HepG2 (cell line): ENCODE data around the gene CENPB. TPM values are rescaled to one million over a fixed set of nuclear protein-coding genes. Genes with fewer than 3 reads are reported as not detected.
A peak's percentile ranks its signal among the peaks of the same experiment; 100 is the strongest.

Experiments
- ATAC-seq: fragments of 200-7000 bp; cut with Tn5 transposase; 3 replicates; pipeline ENCODE4 v1.9.1; 2020; ENCODE audit warnings: mild to moderate bottlenecking, moderate library complexity
- BruUV-seq: library from RNA; stranded (reverse); fragments of 400-500 nt; replicated peaks from 2 replicates; lab custom pipeline; 2021; lab: Mats Ljungman, UMichigan
- CTCF ChIA-PET: fragments of 300-600 bp; formaldehyde crosslinking; extraction: SDS; loops from one replicate; lab custom pipeline; 2021; ENCODE audit warnings: low total read pairs, inconsistent platforms, low intra/inter-chr PET ratio; lab: Yijun Ruan, JAX
- POLR2A ChIA-PET: fragments of 350-600 bp; sonication (Branson Sonifier 250); formaldehyde crosslinking; loops from one replicate; lab custom pipeline; 2020; ENCODE audit warnings: antibody characterized with exemption, inconsistent platforms; lab: Yijun Ruan, JAX
- DNase-seq: peaks from one replicate; pipeline ENCODE4 v3.0.0-alpha.2; 2015; ENCODE audit warnings: low spot score
- FAIRE-seq: peaks from 3 replicates; lab custom pipeline; 2011; peaks lifted over from hg19 to GRCh38; lab: Jason Lieb, UNC
- H2AFZ ChIP-seq: one replicate; pipeline ENCODE4 v1.6.1; 2011; ENCODE audit warnings: low read length, inconsistent platforms
- H3K27ac ChIP-seq: fragments of 300-600 bp; 3 replicates; pipeline ENCODE4 v1.8.0; 2011; ENCODE audit warnings: mixed run types, mild to moderate bottlenecking, mixed read lengths, low read length, inconsistent platforms; ENCODE audit not compliant: insufficient read depth; ENCODE audit errors: extremely low read length
- H3K27me3 ChIP-seq, 2 experiments: fragments of 200-600 bp in 1 of 2; 2 replicates in 1 of 2; 3 replicates in 1 of 2; pipeline versions ENCODE4 v1.6.0 to v1.8.0; 2011; ENCODE audit warnings: low read length in 2 of 2, mild to moderate bottlenecking in 2 of 2, moderate library complexity in 2 of 2, inconsistent platforms in 1 of 2; ENCODE audit not compliant: insufficient read depth in 2 of 2, control insufficient read depth in 1 of 2
- H3K36me3 ChIP-seq, 2 experiments: fragments of 200-600 bp in 1 of 2; replicated peaks in 1 of 2; 2 replicates in 1 of 2; 3 replicates in 1 of 2; pipeline versions ENCODE4 v1.5.1 to v1.8.0; 2011; ENCODE audit warnings: low read length in 2 of 2, inconsistent platforms in 1 of 2; ENCODE audit not compliant: insufficient read depth in 2 of 2, control insufficient read depth in 1 of 2
- H3K4me1 ChIP-seq: 2 replicates; pipeline ENCODE4 v1.5.1; 2012; ENCODE audit warnings: low read length, inconsistent platforms; ENCODE audit not compliant: insufficient read depth
- H3K4me2 ChIP-seq: 2 replicates; pipeline ENCODE4 v1.6.0; 2011; ENCODE audit warnings: low read depth, low read length, inconsistent platforms
- H3K4me3 ChIP-seq, 3 experiments: fragments of 200-600 bp in 1 of 3; sonication (generic), shearing (Covaris generic) in 1 of 3; replicated peaks in 1 of 3; 2 replicates each; pipeline ENCODE4 v1.5.1; 2011 to 2016; ENCODE audit warnings: low read length in 3 of 3, inconsistent platforms in 2 of 3, low read depth in 2 of 3, mild to moderate bottlenecking in 2 of 3, control low read depth in 1 of 3, mixed read lengths in 1 of 3; ENCODE audit not compliant: insufficient read depth in 1 of 3
- H3K79me2 ChIP-seq: one replicate; pipeline ENCODE4 v1.6.1; 2011; ENCODE audit warnings: low read length, inconsistent platforms; ENCODE audit not compliant: insufficient read depth
- H3K9ac ChIP-seq: 2 replicates; pipeline ENCODE4 v1.6.0; 2011; ENCODE audit warnings: mild to moderate bottlenecking, low read depth, low read length, inconsistent platforms; ENCODE audit not compliant: insufficient read depth
- H3K9me3 ChIP-seq: 2 replicates; pipeline ENCODE4 v1.5.1; 2012; ENCODE audit warnings: mild to moderate bottlenecking, low read length
- H4K20me1 ChIP-seq: 2 replicates; pipeline ENCODE4 v1.6.0; 2011; ENCODE audit warnings: inconsistent platforms, mild to moderate bottlenecking, low read length, moderate library complexity; ENCODE audit not compliant: insufficient read depth
- HIVEP1 ChIP-seq: sonication (generic); formaldehyde crosslinking; IDR thresholded peaks from 2 replicates; pipeline ENCODE4 v1.4.0; 2020; ENCODE audit warnings: mild to moderate bottlenecking, missing genetic modification reagents
- WGBS: methylation state at CpG from one replicate; pipeline ENCODE4 v1.1.6; 2017; ENCODE audit warnings: low lambda C conversion rate; 5-methylcytosine and 5-hydroxymethylcytosine counted together
- in situ Hi-C: cut with HindIII; loops from 2 replicates; pipeline ENCODE4 v1.10.0; 2017; ENCODE audit warnings: low pct_unique_long_range_greater_than_20kb; ENCODE audit not compliant: extremely low pct_ligation_motif_present
- intact Hi-C: fragments of 100-400 bp; cut with micrococcal nuclease; formaldehyde crosslinking; loops from one replicate; pipeline ENCODE4 v1.10.0; 2022; ENCODE audit not compliant: unreplicated experiment
- polyA plus RNA-seq, 8 experiments: library from polyadenylated mRNA; depleted of rRNA in 3 of 8; stranded (reverse) in 7 of 8; unstranded in 1 of 8; fragments of >200 nt; fragmentation: Illumina TruSeq in 4 of 8; extraction: Trizol in 4 of 8; gene quantifications; 2 replicates each; pipeline versions ENCODE4 v1.2.1 to v1.2.3, GENCODE V29; 2011 to 2016; ENCODE audit warnings: low read depth in 4 of 8, missing spikeins in 1 of 8, mixed read lengths in 1 of 8; ENCODE audit not compliant: insufficient read depth in 1 of 8
- total RNA-seq, 5 experiments: library from RNA; depleted of rRNA; stranded (reverse); fragments of >200 nt; fragmentation: Illumina TruSeq; extraction: Trizol; gene quantifications; 2 replicates each; pipeline ENCODE4 v1.2.3, GENCODE V29; 2016; ENCODE audit warnings: low read depth in 1 of 5
- TF ChIP-seq, protein P1 (sequence below): sonication (generic); formaldehyde crosslinking; IDR thresholded peaks from 2 replicates; pipeline ENCODE4 v1.4.0; 2020; ENCODE audit warnings: missing genetic modification reagents
- TF ChIP-seq, protein P2 (sequence below): sonication (generic); formaldehyde crosslinking; IDR thresholded peaks from 2 replicates; pipeline ENCODE4 v1.5.0; 2020; ENCODE audit warnings: missing genetic modification reagents, mild to moderate bottlenecking, borderline replicate concordance

CENPB gene
- total and polyA plus RNA-seq, 2 of the 13 experiments (the other 11 are each of a cell fraction or from before 2014, with no cell fraction given): 10.4 to 54.5 TPM

DNA sequence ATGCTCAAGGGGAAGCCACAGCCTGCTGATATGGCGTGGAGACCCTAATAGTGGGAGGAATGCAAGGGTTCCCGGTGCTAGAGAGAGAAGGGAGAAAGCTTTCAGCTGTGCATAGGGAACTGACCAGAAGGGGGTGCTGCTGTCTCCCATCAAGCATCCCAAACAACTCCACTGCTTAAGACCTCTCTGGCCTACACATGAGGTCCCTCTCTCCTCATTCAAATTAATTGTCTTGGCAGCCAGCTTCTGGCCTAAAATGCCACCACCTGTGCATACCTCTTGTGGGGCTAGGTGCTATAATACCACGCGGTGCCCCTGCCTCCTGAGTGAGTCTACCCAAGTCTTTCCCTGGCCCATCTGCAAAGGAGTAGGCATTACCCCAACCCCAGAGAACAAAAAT lies 33.4 kb downstream of the CENPB start (continued):
- TF ChIP-seq, protein P1, sequence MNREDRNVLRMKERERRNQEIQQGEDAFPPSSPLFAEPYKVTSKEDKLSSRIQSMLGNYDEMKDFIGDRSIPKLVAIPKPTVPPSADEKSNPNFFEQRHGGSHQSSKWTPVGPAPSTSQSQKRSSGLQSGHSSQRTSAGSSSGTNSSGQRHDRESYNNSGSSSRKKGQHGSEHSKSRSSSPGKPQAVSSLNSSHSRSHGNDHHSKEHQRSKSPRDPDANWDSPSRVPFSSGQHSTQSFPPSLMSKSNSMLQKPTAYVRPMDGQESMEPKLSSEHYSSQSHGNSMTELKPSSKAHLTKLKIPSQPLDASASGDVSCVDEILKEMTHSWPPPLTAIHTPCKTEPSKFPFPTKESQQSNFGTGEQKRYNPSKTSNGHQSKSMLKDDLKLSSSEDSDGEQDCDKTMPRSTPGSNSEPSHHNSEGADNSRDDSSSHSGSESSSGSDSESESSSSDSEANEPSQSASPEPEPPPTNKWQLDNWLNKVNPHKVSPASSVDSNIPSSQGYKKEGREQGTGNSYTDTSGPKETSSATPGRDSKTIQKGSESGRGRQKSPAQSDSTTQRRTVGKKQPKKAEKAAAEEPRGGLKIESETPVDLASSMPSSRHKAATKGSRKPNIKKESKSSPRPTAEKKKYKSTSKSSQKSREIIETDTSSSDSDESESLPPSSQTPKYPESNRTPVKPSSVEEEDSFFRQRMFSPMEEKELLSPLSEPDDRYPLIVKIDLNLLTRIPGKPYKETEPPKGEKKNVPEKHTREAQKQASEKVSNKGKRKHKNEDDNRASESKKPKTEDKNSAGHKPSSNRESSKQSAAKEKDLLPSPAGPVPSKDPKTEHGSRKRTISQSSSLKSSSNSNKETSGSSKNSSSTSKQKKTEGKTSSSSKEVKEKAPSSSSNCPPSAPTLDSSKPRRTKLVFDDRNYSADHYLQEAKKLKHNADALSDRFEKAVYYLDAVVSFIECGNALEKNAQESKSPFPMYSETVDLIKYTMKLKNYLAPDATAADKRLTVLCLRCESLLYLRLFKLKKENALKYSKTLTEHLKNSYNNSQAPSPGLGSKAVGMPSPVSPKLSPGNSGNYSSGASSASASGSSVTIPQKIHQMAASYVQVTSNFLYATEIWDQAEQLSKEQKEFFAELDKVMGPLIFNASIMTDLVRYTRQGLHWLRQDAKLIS (CRISPR knock-in tag): no peak

DNA sequence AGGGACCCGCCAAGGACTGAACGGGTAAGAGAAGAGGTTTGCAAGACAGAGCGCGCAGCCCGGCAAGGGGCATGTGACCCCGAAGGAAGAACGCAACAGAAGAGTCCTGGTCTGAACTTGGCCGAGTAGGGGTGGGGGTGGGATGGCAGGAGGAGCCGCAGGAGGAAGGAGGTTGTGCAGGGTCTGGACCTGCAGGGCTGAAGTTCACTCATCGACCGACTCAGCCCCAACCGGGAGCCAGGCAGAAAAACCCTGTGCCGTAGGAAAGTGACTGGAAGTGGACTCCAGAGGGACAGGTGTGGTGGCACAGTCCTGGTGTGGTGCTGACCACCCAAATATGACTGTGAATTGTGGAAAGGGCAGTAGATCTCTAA lies 34.2 kb downstream of the CENPB start:
- no peak overlapping the region for H3K9ac ChIP-seq
- POLR2A ChIA-PET: interaction anchor here (3.9 kb wide), 1 partner anchor 16 kb away, joined by 21 read pairs; the partner anchor contains the start of gene ADISSP
- CTCF ChIA-PET: interaction anchor here (1.1 to 1.7 kb wide), 7 partner anchors 14 to 333 kb away, joined by 3 to 9 read pairs (median 6); partner anchors contain the start of gene AP5S1

More for the DNA sequence above, 34.2 kb downstream of the CENPB start:
- WGBS: 83% methylated on average over 13 of the region's 13 CpGs
- Histone ChIP-seq H3K4me1 (peaks cover 26% of the 10 kb centered on the region), H3K9me3 (no peaks in the 10 kb centered on the region), H4K20me1 (no peaks in the 10 kb centered on the region), H2AFZ (no peak overlapping the region), H3K27me3 (peaks cover 2 to 19% of the 10 kb centered on the region in 2 experiments; a peak in 4 of 5 replicates), H3K27ac (no peak overlapping the region), H3K79me2 (no peaks in the 10 kb centered on the region), H3K4me2 (no peak overlapping the region), H3K36me3 (peaks cover 14 to 17% of the 10 kb centered on the region in 2 experiments; a peak in 4 of 5 replicates), H3K4me3 (no peak overlapping the region)
- TF ChIP-seq HIVEP1: 0 out of 2 replicates have a peak, but pooled peaks have one; percentile 11
- TF ChIP-seq, protein P2, sequence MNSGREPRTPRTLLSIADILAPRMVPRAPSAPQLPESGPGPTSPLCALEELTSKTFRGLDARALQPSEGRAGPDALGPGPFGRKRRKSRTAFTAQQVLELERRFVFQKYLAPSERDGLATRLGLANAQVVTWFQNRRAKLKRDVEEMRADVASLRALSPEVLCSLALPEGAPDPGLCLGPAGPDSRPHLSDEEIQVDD (CRISPR knock-in tag): no peak
- no TSS peak for BruUV-seq
- in situ Hi-C loops (no loop called here), intact Hi-C loops (loop anchor here (2.0 kb wide), 1 partner anchor 66 kb away; no protein-coding TSS in a partner anchor)
- FAIRE-seq (no peak), ATAC-seq (no peak), DNase-seq (no peak)
